Right cardiac atrium (tissue), 5 donors: ENCODE data around the gene FAM228A. TPM values are rescaled to one million over a fixed set of nuclear protein-coding genes. Genes with fewer than 3 reads are reported as not detected.

Experiments
- ATAC-seq, 2 donors: fragments of 200-7000 bp; cut with Tn5 transposase; one replicate each; pipeline versions ENCODE4 v1.8.0 to v1.9.1; 2020; ENCODE audit warnings: moderate library complexity in 2 of 2, mild to moderate bottlenecking in 1 of 2
- DNase-seq, 3 donors: peaks; one replicate each; pipeline ENCODE4 v3.0.0-alpha.2; 2020
- H3K27ac ChIP-seq: one replicate; pipeline ENCODE4 v1.5.1; 2013; ENCODE audit warnings: mild to moderate bottlenecking, low read length, control low read depth, moderate library complexity
- H3K27me3 ChIP-seq: one replicate; pipeline ENCODE4 v1.6.1; 2013; ENCODE audit not compliant: control insufficient read depth, insufficient read depth
- H3K4me1 ChIP-seq: one replicate; pipeline ENCODE4 v1.6.1; 2013; ENCODE audit warnings: low read length; ENCODE audit not compliant: control insufficient read depth, insufficient read depth
- H3K4me3 ChIP-seq: one replicate; pipeline ENCODE4 v1.5.1; 2013; ENCODE audit warnings: low read length, control low read depth
- H3K9me3 ChIP-seq: one replicate; pipeline ENCODE4 v1.6.1; 2013; ENCODE audit warnings: low read length; ENCODE audit not compliant: control insufficient read depth
- WGBS: extraction: QIAGEN DNeasy Blood & Tissue Kit; methylation state at CpG from one replicate; pipeline ENCODE4 v1.1.7; 2013; 5-methylcytosine and 5-hydroxymethylcytosine counted together
- intact Hi-C, 4 donors: fragments of 100-400 bp; cut with DNase I; formaldehyde crosslinking; loops; one replicate each; pipeline versions ENCODE4 v1.11.0 to v1.14.0; 2022 to 2023
- polyA plus RNA-seq: library from polyadenylated mRNA; stranded (reverse); fragments of 200-250 nt; gene quantifications from one replicate; pipeline ENCODE4 v1.2.3, GENCODE V29; 2013
- total RNA-seq, 4 donors: library from RNA; stranded (reverse); fragmentation: NEBNext Ultra II Directional; extraction: Animal tissue kit (Norgen Biotek cat#: 25700); gene quantifications; one replicate each; pipeline ENCODE4 v1.2.1, GENCODE V29; 2021
- donor health status: healthy with polysubstance abuse.
- donor health status: DM: no; HTN: yes; CAD: no.
- donor health status: DM: no; HTN: no; CAD: no.
- donor health status: DM: no; HTN: yes; CAD: no; lungs with severe emphysema.
- donor health status: DM: yes; HTN: yes; CAD: no.

FAM228A gene
- total and polyA plus RNA-seq, 5 donors, result 0.62 to 5.1 (median 1.6) TPM

- no peaks in the 10 kb centered on the region for H3K4me1 ChIP-seq
- DNase-seq (no peak), ATAC-seq (no peak)
- H3K9me3 ChIP-seq, result no peaks in the 10 kb centered on the region
- WGBS, result 89% methylated on average over 8 of the region's 8 CpGs
- H3K27me3 ChIP-seq, result no peaks in the 10 kb centered on the region
- H3K27ac ChIP-seq, result no peak overlapping the region
- no peak overlapping the region for H3K4me3 ChIP-seq
- intact Hi-C loops, result no loop called here
Measured at GRCh38 chr2:24206714-24207113, 31.9 kb downstream of the FAM228A start.

- Histone ChIP-seq H3K4me3 (no peak overlapping the region), H3K27me3 (no peaks in the 10 kb centered on the region), H3K27ac (no peak overlapping the region), H3K4me1 (no peaks in the 10 kb centered on the region), H3K9me3 (no peaks in the 10 kb centered on the region)
- WGBS, result 85% methylated on average over 11 of the region's 11 CpGs
- DNase-seq (no peak), ATAC-seq (peak in 1 of 2 donors; percentile 7)
- intact Hi-C loops, result no loop called here
Measured at GRCh38 chr2:24207359-24207758, 32.5 kb downstream of the FAM228A start.

- Histone ChIP-seq H3K27me3 (no peaks in the 10 kb centered on the region), H3K4me1 (no peaks in the 10 kb centered on the region), H3K4me3 (no peak overlapping the region), H3K9me3 (no peaks in the 10 kb centered on the region), H3K27ac (no peak overlapping the region)
- intact Hi-C loops, result no loop called here
- ATAC-seq, result no peak
- DNase-seq, result no peak
- 95% methylated on average over 16 of the region's 16 CpGs for WGBS
Measured at GRCh38 chr2:24208490-24208889, 33.6 kb downstream of the FAM228A start.

- H3K4me3 ChIP-seq, result no peak overlapping the region
- H3K9me3 ChIP-seq, result no peaks in the 10 kb centered on the region
- H3K4me1 ChIP-seq, result no peaks in the 10 kb centered on the region
- ATAC-seq, result no peak
- H3K27me3 ChIP-seq, result no peaks in the 10 kb centered on the region
- no peak overlapping the region for H3K27ac ChIP-seq
- intact Hi-C loops, result no loop called here
- no peak for DNase-seq
- 86% methylated on average over 17 of the region's 17 CpGs for WGBS
Measured at GRCh38 chr2:24209389-24210105, 34.7 kb downstream of the FAM228A start.

- H3K27me3 ChIP-seq, result no peaks in the 10 kb centered on the region
- no peak overlapping the region for H3K27ac ChIP-seq
- no peaks in the 10 kb centered on the region for H3K9me3 ChIP-seq
- intact Hi-C loops, result no loop called here
- 98% methylated on average over 2 of the region's 2 CpGs for WGBS
- ATAC-seq, result no peak
- no peak overlapping the region for H3K4me3 ChIP-seq
- H3K4me1 ChIP-seq, result no peaks in the 10 kb centered on the region
- no peak for DNase-seq
Measured at GRCh38 chr2:24210106-24210455, 35.2 kb downstream of the FAM228A start.

GRCh38 chr2:24210723-24211122 lies 35.9 kb downstream of the FAM228A start:
- Histone ChIP-seq H3K4me1 (no peaks in the 10 kb centered on the region), H3K9me3 (no peaks in the 10 kb centered on the region), H3K27ac (no peak overlapping the region), H3K27me3 (no peaks in the 10 kb centered on the region), H3K4me3 (no peak overlapping the region)
- intact Hi-C loops, result no loop called here
- DNase-seq, result no peak
- WGBS, result 97% methylated on average over 21 of the region's 21 CpGs
- ATAC-seq, result no peak

GRCh38 chr2:24211408-24211807 lies 36.6 kb downstream of the FAM228A start:
- no peak for ATAC-seq

GRCh38 chr2:24214880-24215279 lies 40.0 kb downstream of the FAM228A start:
- no peak overlapping the region for H3K4me3 ChIP-seq
- intact Hi-C loops, result no loop called here
- ATAC-seq (no peak), DNase-seq (no peak)
- 95% methylated on average over 3 of the region's 3 CpGs for WGBS
- no peak overlapping the region for H3K27ac ChIP-seq
- H3K27me3 ChIP-seq, result no peaks in the 10 kb centered on the region
- no peaks in the 10 kb centered on the region for H3K4me1 ChIP-seq
- no peaks in the 10 kb centered on the region for H3K9me3 ChIP-seq

More at GRCh38 chr2:24211408-24211807, 36.6 kb downstream of the FAM228A start:
- Histone ChIP-seq H3K27ac (no peak overlapping the region), H3K4me3 (no peak overlapping the region), H3K4me1 (no peaks in the 10 kb centered on the region), H3K9me3 (no peaks in the 10 kb centered on the region), H3K27me3 (no peaks in the 10 kb centered on the region)
- intact Hi-C loops, result no loop called here
- 81% methylated on average over 7 of the region's 7 CpGs for WGBS
- DNase-seq, result no peak

GRCh38 chr2:24220554-24221291 lies 45.9 kb downstream of the FAM228A start:
- 85% methylated on average over 20 of the region's 20 CpGs for WGBS
- intact Hi-C loops, result no loop called here

GRCh38 chr2:24221343-24222050 lies 46.6 kb downstream of the FAM228A start:
- 95% methylated on average over 6 of the region's 6 CpGs for WGBS
- Histone ChIP-seq H3K4me1 (no peaks in the 10 kb centered on the region), H3K9me3 (no peaks in the 10 kb centered on the region), H3K27ac (no peak overlapping the region), H3K27me3 (no peaks in the 10 kb centered on the region), H3K4me3 (no peak overlapping the region)
- no peak for DNase-seq
- ATAC-seq, result no peak
- intact Hi-C loops, result no loop called here

More at GRCh38 chr2:24220554-24221291, 45.9 kb downstream of the FAM228A start:
- Histone ChIP-seq H3K9me3 (no peaks in the 10 kb centered on the region), H3K4me3 (no peak overlapping the region), H3K27ac (no peak overlapping the region), H3K4me1 (no peaks in the 10 kb centered on the region), H3K27me3 (no peaks in the 10 kb centered on the region)
- no peak for ATAC-seq
- DNase-seq, result no peak

- no peak for DNase-seq
Measured at GRCh38 chr2:24222946-24223345, 48.1 kb downstream of the FAM228A start.

More at GRCh38 chr2:24222946-24223345, 48.1 kb downstream of the FAM228A start:
- H3K27me3 ChIP-seq, result no peaks in the 10 kb centered on the region
- H3K4me3 ChIP-seq, result no peak overlapping the region
- 80% methylated on average over 6 of the region's 6 CpGs for WGBS
- ATAC-seq, result no peak
- no peaks in the 10 kb centered on the region for H3K4me1 ChIP-seq
- H3K27ac ChIP-seq, result no peak overlapping the region
- intact Hi-C loops, result no loop called here
- no peaks in the 10 kb centered on the region for H3K9me3 ChIP-seq
